ENCODE data around the gene SPACA9.

Gene SPACA9

DNA sequence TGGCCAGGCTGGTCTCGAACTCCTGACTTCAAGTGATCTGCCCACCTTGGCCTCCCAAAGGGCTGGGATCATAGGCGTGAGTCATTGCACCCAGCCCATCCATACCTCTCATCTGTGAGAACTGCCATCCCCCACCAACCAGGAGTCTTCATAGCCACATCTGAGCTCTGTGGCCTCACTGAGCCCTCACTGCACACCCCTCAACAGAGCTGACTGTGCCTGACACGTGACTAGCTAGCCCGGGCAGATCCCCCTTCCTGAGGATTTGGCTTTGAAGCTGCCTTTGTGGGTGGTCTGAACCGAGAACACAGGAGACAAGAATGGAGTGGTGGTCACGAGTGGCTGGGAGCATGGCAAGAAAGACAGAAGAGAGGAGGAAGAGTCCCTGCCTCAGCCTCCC is 16.2 kb upstream of the SPACA9 start:
- in situ Hi-C loops (cut with HindIII; ENCODE audit: low sequenced_read_pairs) = loop anchor here (10.0 kb wide), 1 partner anchor 88 kb away; no protein-coding TSS in a partner anchor

DNA sequence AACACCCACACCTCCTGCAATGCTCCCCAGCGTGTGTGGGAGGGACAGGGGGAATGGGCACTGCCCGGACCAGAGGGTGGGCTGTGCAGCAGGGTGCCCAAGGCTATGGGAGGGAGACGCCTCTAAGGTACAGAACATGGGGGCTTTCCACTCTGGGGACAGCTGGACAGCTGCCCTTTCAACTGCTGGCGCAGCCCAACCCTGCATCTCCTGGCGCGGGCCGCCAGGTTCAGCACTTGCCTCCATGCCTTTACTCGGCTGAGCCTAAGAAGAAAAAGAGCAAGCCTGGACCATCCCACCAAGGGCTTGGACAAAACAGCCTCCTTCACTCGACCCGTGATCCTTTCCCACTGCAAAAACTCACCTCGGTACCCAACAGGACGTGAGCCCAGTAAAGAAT is 15.6 kb upstream of the SPACA9 start:
- in situ Hi-C loops (cut with HindIII; ENCODE audit: low sequenced_read_pairs) = loop anchor here (10.0 kb wide), 1 partner anchor 88 kb away; no protein-coding TSS in a partner anchor

DNA sequence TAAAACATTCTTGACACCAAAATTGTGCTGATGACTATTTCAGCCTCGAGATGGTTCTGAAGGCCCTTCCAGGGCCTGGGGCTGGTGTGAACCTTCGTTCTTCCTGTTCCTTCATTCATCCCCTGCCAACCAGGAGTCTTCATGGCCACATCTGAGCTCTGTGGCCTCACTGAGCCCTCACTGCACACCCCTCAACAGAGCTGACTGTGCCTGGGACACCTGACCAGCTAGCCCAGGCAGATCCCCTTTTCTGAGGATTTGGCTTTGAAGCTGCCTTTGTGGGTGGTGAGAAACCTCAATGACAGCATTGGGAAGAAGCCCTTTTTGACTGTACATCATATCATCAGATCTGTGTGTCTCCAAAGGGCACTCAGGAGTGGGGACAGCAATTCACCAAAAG is 14.4 kb upstream of the SPACA9 start:
- in situ Hi-C loops (cut with HindIII; ENCODE audit: low sequenced_read_pairs) = loop anchor here (10.0 kb wide), 1 partner anchor 89 kb away; no protein-coding TSS in a partner anchor

DNA sequence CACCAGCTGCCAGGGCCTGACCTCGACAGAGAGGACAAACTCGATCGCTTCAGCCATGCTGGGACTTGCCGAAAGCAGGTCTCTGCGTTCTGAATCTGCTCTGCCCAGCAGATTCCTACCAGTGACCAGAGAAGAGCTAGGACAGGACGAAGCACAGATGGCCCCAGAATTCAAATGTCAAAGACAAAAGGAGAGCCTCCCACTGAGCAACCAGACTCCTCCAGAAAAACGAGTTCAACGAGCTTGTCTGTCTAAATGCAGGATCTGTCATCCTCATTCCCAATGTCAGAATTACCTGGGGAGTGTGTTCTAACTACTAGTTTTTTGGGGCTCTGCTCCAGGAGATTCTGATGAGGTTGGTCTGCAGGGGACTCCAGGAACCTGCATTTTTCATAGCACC is 14.0 kb upstream of the SPACA9 start:
- in situ Hi-C loops (cut with HindIII; ENCODE audit: low sequenced_read_pairs) = loop anchor here (10.0 kb wide), 1 partner anchor 90 kb away; no protein-coding TSS in a partner anchor

DNA sequence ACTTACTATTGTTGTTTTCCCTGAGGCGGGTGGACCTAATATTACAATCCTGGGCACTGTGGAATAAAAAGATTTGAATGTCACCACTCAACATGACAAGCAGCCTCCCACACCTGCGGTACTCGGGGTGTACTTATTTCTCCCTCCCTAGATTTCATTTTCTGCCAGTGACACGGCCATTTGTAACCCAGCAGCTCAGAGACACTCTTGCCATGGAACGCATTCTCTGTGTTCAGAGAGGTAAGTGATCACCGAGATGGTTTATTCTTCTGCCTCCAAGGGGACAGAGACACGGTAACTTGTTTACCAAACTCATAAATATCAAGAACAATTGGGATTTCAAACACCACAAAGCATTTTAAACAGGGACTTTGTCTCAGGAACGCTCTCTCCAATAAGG is 11.8 kb upstream of the SPACA9 start:
- in situ Hi-C loops (cut with HindIII; ENCODE audit: low sequenced_read_pairs) = loop anchor here (10.0 kb wide), 1 partner anchor 92 kb away; no protein-coding TSS in a partner anchor

GRCh38 chr9:132869266-132869665 is 9.4 kb upstream of the SPACA9 start:
- in situ Hi-C loops (cut with HindIII; ENCODE audit: low sequenced_read_pairs) = loop anchor here (10.0 kb wide), 1 partner anchor 94 kb away; no protein-coding TSS in a partner anchor

DNA sequence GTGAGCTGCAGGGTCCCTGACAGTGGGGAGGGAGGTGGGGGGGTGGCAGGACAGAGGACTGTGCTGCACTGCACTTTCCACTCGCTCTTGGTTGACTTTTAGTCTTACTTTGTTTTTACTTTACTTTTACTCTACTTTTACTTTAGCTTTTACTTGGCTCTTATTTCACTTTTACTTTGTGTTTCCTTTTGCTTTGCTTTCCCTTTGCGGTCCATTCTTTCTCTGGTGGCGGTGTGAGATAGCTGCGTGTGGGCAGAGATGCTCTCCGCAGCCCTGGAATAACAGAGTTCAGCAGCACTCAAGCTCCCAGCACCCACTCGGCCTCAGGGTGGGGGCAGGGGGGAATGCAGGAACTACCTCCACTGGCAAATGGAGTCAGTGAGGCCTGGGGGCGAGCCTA is 5.3 kb upstream of the SPACA9 start:
- in situ Hi-C loops (cut with HindIII; ENCODE audit: low sequenced_read_pairs) = no loop called here

- in situ Hi-C loops (cut with HindIII; ENCODE audit: low sequenced_read_pairs) = no loop called here
Observed at GRCh38 chr9:132875159-132875558, 3.5 kb upstream of the SPACA9 start.

GRCh38 chr9:132876849-132877248 is 1.8 kb upstream of the SPACA9 start:
- in situ Hi-C loops (cut with HindIII; ENCODE audit: low sequenced_read_pairs) = no loop called here

GRCh38 chr9:132877458-132877823 is 1.3 kb upstream of the SPACA9 start:
- in situ Hi-C loops (cut with HindIII; ENCODE audit: low sequenced_read_pairs) = no loop called here

- in situ Hi-C loops (cut with HindIII; ENCODE audit: low sequenced_read_pairs) = no loop called here
Observed at GRCh38 chr9:132877824-132878694, 639 bp upstream of the SPACA9 start, which contains the start of gene AK8. AK8 (minus strand) TSS chr9:132878284; CDS start chr9:132878255, 29 bp downstream.

DNA sequence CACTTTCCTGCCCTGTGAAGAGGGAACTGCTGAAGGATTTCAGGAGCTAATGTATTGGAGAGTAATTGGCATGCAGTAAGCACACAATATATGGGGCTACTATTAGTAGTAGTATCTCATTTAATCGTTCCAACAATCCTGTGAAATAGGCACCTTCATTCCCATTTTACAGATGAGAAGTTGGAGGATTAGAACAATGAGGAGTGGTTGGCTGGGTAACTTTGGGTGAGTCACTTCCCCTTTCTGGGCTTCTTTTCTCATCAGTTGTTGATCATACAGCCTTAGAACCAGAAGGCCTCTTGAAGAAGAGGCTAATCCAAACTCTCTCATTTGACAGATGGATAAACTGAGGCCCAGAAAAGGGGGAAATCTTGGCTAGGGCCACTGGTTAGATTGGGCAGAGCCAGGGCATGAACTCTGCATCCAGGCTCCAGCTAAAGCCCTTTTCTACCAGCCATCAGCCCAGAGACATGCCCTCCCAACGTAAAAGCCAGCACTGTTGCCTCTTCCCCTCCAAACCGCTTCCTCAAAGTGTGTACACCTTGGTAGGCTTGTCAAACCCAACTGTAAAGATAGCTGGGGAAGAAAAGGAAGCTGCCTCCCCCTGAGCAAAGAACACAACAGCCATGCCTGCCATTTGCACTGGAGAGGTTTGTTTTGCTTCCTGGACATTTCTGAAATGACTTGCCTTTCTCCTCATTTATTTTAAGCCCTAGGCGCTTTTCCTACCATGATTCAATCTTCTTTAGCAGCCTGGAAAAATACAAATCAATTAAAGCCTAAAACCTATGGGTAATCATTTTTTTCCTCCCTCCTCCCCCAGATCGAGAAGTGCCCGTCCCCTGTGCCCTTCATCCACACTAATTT is 992 bp downstream of the SPACA9 start:
- in situ Hi-C loops (cut with HindIII; ENCODE audit: low sequenced_read_pairs) = no loop called here

DNA sequence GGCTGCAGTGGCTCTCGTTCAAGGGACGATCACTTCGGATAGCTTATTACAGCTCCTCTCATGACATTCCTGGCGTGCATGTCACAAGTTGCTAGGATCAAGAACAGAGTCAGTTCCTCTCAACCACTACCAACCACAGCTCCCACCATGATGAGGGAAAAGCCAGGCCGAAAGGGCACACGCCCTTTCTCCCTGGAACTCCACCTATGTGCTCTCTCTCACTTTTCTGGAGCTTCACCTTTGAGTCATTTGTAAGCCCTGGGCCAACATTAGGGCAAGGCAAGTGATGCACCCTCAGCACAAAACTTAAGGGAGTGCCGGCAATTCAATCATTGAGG is 1.6 kb downstream of the SPACA9 start:
- in situ Hi-C loops (cut with HindIII; ENCODE audit: low sequenced_read_pairs) = no loop called here

- in situ Hi-C loops (cut with HindIII; ENCODE audit: low sequenced_read_pairs) = no loop called here
Observed at GRCh38 chr9:132881826-132882225, 3.1 kb downstream of the SPACA9 start.

- in situ Hi-C loops (cut with HindIII; ENCODE audit: low sequenced_read_pairs) = no loop called here
Observed at GRCh38 chr9:132882616-132883015, 3.9 kb downstream of the SPACA9 start.

GRCh38 chr9:132883349-132884294 is 4.9 kb downstream of the SPACA9 start:
- in situ Hi-C loops (cut with HindIII; ENCODE audit: low sequenced_read_pairs) = no loop called here

- in situ Hi-C loops (cut with HindIII; ENCODE audit: low sequenced_read_pairs) = no loop called here
Observed at GRCh38 chr9:132885720-132886333, 7.1 kb downstream of the SPACA9 start.

DNA sequence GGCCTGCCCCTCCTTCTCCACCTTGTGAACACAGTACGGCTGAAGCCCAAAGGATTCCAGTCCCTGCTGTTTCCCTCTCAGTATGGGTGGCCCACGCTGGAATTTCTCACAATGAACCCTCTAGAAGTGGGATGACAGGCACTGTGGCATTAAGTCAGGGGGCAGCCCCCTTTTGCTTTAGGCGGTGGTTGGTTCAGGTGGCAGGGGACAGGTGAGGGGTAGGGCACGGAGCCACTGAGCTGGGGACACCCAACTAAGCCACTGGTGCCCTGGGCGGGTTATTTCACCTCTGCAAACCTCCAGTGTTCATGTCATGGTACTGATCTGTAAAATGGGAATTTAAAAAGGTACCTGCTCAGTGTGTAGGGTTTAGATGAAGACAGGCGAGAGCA is 7.6 kb downstream of the SPACA9 start:
- in situ Hi-C loops (cut with HindIII; ENCODE audit: low sequenced_read_pairs) = no loop called here

GRCh38 chr9:132887181-132888120 is 8.8 kb downstream of the SPACA9 start:
- in situ Hi-C loops (cut with HindIII; ENCODE audit: low sequenced_read_pairs) = no loop called here

All from endothelial cell of hepatic sinusoid (primary cell).